ENCODE measurements around the gene NEURL4.

Gene NEURL4

DNA sequence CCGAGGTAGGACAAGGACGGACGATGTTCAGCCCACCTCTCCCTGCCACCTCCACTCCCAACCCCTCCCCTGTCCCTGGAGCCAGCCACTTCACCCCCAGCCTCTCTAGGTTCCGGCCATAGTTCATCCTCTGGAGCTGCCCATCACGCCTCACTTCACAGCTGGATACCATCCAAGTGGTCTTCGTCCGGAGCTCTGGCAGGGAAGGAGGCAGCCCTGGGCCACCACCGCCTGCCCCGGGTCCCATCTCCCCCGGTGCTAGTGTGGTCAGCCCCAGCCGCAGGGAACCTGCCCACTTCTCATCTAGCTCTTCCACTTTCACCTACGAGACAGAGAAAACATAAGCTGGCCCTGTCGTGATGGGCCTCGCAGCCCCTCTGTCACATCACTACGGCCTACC, 7.7 kb downstream of the NEURL4 start:
- no peak for DNase-seq

DNA sequence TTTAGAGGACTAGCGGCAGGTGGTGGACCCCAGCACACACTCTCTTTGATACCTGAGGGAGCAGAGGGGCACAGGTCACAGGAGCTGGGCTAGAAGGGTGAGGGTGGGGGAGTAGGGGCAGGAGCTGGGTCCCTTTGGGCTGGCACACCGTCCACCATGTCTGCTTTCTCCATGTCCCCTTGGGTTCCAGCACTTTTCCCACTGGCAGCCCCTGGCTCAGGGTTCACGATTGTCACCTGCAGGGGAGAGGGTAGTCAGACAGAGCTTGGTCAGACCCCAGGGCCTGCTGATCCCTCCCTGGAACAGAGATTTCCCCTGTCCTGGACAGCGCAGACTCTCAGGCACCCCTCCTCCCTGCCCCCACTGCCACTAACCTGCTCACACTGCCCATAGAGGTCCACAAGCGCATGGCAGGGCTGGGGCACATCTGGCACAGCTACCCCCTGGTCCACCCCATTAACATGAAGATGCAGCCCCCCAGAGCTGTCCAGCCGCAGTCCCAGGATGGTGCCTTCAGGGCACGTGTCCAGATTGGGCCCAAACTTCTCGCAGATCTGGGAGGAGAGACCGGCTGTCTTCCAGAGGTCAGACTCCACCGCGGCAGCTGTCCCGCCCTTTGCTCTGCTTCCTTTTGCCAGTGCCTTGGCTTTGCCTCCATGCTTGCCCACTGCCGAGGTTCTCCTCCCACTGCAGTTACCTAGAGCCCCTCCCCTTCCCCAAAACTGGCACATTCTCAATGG, 10.8 kb downstream of the NEURL4 start:
- no peak for DNase-seq

DNA sequence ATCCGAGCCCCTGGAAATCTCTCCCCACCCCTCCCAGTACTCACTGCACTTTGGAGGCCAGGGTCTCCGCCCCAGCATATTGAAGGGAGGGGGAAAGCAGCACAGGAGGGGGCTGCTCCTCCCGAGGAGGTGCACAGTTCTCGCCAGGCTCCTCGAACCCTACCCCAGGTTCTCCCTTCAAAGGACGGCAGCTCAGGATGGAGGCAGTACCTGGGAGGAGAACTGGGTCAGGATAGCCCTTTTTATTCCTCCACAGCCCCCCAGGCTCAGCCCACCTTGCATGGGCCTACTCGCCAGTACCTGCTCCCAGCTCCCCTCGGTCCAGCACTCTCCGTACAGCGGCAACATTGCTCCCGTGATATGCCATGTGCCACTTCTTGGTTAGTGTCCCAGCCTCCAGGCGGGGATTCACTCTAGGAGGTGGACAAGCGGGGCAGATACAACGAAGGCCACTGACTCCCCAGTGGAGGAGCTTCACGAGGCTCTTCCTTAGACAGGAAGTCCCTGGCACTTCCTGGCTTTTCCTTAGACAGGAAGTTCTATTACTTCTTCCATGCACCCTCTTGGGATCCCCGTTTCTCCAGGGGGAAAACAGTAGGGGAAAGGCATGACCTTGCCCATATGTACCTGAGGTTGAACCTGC, 11.9 kb downstream of the NEURL4 start:
- no peak for DNase-seq

DNA sequence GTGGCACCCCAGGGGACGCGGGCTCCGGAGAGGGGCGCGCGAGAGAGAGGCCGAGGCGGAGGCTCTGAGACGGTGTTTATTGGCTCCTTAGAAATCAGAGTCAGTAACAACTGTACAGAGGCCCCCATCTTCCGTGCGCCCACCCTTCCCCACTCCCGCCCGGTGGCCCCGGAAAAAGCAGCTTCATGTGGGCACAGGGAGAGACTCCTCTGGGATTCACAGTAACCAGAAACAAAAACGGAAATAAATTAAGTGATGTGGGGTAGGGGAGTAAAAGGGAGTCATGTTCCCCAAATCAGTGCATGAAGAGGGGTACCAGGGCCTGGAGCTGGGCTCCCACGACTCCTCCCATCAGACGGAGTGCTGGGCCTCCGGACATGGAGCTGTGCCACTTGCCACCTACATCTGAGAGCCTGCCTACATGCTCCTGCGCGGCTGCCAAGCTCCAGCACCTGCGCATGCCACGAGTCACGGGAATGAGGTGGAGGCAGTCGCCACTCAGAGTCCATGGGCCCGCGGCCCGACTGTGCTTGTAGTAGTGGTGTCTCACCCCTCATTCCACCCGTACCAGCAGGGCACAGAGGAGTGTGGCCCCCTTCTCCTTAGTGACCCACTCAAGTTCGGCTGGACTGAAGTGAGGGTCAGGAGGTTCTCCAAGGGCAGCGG, 13.4 kb downstream of the NEURL4 start:
- no peak for DNase-seq

DNA sequence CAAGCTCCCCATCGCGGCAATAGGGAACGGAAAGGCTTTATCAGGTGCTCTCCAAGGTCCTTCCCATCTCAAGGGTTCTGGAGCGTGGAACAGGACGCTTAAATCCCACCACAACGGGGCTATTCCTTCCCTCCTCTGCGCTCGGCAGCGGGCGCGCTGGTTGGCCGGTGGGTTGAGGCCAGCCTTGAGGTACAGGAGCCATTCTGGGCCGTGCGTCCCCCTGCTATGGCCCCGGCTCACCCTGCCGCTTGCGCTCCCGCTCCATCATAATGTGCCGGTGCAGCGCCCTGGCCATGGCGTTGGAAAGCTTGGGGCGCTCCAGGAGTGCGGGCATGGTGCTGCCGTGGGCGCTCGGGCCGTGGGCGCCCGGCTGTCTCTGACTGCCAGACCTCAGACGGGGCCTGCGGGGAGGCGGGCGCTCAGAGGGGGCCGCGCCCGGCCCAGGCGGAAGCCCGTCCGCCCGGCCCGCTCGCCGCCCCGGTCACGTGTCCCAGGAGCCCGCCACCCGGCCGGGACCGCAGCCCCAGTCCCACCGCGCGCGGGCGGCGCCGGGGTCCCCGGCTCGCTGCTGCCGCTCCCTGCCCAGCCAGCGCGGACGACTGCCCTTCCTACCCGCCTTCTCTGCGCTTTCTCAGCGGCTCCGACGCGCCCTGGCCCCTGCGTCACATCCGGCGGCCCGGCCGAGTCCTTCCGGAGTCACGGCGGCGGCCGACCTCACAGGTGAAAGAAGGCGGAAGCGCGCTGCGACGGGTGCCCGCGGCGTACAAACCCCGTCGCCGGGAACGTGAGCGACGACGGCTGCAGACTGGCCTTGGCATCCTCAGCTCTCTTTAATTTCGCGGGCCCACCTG, 14.2 kb downstream of the NEURL4 start, which contains the start of gene GPS2:
Gene GPS2 (minus strand): TSS at position 642 of the 851 bp plus-strand sequence. CDS start 308 bp downstream, at position 334.
- DNase-seq: peak; percentile 92 to 93

DNA sequence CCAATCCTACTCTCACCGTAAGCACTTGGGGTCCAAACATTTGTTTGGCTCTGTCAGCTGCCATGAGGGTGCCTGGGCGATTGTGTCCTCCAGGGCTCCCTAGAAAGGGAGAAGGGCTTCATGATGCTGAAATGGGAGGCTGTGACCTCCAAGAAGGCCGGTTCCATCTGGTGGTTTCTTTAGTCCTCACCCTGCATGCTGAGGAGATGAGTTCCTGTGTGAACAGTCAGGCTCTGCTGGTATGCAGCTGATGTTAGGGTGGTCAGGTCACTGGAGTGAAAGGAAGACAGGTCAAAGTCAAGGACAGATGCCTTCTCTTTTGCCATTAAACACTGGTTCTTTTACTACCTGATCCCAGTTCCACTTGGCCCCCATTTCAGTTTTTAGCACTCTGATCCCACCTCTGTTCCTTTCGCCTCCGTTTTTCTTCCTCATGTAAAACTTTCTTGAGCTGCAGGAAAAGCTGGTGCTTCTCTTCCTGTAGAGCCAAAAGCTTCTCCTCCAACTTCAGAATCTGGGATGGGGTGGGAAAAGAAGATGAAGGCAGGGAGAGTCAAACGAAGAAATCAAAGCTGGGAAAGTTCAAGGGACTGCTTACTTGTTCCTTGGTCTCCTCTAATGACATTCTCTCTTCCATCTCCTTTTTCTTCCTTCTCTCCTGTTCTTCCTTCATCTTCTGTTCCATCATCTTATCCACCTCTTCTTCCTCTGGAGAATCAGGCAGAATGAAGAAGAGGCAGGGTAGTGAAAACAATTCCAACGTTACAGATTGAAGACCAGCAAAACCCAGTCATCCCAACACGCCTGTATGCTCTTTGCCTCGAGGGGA, 15.0 kb downstream of the NEURL4 start:
- no peak for DNase-seq

DNA sequence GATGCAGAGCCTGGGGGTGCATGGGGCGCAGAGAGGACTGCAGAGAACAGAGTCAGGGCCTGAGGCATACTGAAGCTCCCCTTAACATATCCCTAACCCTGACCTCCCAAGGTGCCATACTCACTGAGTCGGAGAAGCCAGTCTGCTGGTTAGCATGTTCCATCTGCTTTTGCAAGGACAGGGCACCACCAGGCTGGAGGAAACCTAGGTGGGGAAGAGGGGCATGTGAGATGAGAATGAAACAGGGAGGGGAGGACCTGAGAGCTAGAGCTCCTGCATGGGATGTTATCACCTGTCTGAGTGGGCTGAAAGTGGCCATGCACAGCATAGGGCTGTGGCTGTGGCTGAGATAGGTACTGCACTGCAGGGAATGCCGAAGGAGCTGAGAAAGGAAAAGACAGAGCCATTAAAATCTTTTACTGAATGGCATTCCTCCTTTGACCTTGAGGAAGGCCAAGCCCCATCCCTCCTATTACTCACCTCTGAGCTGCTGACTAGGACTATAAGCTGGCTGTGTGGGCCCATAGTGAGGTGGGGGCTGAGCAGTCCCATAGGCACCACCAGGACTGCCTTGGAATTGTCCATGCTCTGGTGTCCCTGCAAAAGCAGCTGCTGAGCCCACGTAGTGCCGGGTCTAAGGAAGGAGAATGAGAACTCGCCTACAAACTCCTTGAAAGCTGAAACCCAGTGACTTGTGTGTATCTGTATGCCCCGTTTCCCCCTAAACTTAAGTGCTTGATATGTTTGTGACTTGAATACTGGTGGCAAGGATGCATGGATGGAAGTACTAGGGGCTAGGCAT, 15.8 kb downstream of the NEURL4 start:
- no peak for DNase-seq

DNA sequence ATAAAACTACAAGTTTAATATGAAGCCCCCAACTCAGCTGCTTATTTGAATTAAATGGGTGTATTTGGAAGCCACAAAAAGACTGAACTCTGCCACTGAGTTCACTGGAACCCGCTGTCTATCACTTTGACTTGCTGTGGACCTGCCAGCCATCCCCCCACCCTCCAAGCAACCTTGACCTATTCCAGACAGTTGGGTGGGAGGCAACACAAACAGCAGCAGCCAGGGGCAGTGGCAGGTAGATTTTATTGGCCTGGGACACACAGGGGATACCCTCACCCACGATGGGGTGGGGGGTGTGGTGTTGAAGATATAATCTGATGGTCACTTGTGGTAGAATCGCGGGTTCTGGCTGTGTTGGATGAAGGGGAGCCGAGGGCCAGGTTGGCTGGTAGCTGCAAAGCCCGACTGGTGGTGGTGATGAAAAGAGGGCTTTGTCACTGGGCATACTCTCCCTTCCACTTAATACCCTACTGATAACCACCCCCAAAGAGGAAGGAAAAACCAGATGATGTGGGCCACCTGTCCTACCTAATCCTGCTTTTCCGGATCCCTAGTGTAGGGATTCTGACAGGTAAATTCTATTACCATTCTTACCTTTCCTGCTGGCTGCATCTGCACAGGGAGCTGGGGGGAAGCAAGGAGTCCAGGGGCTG, 16.6 kb downstream of the NEURL4 start:
- no peak for DNase-seq

DNA sequence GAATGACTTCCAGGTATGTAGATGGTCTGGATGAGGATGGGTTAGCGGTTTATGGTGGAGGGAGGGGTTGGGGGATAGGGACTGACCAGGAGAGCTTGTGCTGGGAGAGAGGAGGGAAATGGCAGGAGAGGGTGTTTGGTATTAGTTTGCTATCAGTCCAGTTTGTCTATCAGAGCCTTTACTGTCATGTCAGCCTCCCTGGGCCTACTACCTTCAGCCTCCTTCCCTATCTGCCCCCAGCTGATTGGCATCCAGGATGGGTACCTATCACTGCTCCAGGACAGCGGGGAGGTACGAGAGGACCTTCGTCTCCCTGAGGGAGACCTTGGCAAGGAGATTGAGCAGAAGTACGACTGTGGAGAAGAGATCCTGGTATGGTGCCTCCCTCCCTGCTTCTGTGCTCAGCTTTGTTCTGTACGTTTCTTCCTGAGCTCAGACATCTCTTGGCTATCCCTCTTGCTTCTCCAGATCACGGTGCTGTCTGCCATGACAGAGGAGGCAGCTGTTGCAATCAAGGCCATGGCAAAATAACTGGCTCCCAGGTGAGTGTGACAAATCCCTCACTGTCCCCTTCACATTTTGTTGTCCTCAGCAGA, 17.9 kb downstream of the NEURL4 start:
- no peak for DNase-seq

DNA sequence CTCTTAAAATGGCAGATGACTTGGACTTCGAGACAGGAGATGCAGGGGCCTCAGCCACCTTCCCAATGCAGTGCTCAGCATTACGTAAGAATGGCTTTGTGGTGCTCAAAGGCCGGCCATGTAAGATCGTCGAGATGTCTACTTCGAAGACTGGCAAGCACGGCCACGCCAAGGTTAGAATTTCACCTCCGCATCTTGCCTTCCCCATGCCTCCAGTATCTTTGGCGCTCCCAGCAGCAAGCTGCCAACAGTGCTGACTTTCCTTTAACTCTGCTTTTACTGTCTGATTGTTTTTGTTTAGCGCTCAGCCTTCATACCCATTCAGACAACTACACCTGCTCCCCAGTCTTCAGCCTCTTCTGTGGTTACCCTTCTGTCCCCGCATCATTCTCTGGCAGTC, 19.5 kb downstream of the NEURL4 start:
- no peak for DNase-seq

DNA sequence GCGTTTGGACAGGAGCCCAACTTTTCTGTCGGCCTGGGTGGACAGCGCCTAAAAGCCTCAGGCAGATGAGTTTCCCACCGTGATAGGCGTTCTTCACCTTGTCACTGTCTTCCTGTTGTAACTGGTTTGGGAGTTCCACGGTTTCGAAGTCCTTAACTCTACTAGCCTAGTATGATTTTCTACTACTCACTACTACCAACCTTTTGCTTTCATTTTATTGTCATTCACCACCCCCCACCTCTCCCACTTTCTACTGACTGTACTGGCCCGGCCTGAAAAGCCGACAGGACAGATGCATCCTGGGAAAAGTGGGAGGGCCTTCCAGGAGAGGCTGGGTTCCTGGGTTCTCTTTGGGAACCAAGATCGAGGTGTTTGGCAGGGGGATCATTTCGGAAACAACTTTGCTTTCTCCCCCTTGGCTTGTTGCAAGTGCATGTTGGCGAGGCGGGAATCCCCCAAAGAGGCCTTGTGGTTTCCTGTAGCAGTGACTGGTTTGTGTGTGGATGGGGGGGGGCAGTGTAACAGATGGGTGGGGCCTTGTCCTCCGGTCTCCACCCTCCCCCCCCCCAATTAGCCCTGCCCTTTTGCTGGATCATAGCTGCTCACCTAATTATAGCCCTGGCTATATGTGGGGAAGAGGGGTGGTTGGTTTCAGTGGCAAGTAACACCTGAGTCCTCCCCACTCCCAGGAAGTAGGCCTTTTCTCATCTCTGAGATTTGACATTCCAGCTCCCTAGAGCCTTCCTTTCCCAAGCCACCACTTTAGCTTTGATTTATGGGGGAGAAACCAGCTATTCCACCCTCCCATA, 20.3 kb downstream of the NEURL4 start:
- DNase-seq: peak; percentile 94 to 96

DNA sequence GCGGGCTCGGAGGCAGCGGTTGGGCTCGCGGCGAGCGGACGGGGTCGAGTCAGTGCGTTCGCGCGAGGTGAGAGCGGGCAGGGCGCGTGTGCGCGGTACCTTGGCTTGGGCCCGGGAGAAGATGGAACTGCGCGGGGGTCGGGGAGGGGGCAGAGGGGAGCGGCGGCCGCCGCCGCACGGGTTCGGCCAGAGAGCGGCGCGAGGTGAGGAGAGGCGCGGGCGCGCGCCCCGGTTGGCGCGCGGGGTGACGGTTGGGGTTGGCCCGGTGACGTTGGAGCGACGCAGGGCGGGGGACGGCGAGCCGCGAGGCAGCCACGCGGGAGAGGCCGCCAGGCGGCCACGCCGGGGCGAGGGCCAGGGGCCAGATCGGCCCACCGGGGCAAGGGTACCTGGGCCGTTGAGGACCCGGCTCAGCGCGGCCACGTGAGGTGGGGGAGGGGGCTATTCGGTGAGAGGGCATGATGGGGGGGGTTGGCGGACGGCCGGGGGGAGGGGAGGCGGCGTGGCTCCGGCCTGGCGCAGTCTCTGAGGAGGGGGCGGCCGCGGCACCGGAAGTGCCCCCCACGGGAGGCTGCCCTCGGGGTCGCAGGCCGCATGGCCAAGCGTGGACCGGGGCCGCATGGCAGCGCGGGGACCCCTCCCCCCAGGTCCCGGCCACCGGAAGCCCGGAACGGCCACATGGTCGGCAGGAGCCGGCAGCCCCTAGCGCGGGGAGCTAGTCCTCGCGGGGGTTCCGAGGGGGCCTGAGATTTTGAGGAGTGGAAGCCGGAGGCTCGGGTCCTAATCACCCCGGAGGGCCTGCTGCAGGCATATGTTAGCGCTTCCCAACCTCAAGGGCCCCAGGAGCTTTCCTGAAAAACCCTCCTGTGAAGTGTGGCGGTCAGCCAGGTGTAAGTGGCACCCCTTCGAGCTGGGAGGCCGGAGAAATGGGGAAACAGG, 21.2 kb downstream of the NEURL4 start:
- DNase-seq: peak in 1 of 2 donors; percentile 63

DNA sequence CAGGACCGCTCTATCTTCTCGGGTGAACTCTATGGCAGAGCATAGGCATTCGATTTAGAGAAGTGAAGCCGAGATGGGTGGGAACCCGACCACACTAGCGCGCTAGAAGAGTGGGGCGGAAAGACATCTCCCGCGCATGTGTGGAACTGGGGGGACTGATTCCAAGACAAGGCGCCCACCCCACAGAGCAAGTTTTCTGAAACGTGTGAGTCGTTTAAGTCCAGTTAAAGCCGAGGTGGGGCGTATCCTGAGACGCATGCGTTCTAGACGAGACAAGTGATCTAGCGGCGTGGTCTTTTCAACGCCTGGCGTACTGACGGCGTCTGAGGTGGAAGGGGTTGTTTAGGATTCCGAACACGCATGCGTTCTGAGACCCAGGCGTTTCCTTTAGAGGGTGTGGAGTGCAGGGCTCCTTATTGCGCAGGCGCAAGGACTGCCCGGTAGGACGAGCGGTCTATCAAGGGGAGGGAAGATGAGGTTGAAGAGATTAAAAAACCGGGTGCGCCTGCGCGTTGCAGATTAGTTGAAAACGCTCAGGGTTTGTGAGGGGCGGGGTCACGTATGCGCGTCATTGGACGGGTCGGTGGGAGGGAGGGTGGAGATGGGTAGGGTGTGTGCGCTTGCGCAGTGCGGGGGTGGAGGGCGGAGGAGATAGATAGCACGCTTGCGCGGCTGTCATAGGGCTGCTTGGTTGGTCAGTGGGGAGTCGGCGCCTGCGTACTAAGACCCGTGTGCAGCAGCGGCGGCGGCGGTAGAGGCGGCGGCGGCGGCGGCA, 22.0 kb downstream of the NEURL4 start, which contains the start of gene EIF5A:
Gene EIF5A (plus strand): TSS at position 718 of the 775 bp plus-strand sequence. CDS start 2,008 bp downstream, outside the sequence.
- peak; percentile 100 for DNase-seq

DNA sequence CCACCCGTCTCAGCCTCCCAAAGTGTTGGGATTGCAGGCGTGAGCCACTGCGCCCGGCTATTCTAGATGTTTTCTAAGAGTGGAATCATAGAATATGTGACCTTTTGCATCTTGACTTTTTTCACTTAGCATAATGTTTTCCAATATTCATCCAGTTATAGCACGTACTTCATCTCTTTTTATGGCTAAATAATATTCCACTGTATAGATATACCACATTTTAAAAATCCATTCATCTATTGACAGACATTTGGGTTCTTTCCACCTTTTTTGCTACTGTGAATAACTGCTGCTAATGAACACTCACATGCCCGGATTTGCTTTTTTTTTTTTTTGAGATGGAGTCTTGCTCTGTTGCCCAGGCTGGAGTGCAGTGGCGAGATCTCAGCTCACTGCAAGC, 25.0 kb downstream of the NEURL4 start:
- DNase-seq: no peak

DNA sequence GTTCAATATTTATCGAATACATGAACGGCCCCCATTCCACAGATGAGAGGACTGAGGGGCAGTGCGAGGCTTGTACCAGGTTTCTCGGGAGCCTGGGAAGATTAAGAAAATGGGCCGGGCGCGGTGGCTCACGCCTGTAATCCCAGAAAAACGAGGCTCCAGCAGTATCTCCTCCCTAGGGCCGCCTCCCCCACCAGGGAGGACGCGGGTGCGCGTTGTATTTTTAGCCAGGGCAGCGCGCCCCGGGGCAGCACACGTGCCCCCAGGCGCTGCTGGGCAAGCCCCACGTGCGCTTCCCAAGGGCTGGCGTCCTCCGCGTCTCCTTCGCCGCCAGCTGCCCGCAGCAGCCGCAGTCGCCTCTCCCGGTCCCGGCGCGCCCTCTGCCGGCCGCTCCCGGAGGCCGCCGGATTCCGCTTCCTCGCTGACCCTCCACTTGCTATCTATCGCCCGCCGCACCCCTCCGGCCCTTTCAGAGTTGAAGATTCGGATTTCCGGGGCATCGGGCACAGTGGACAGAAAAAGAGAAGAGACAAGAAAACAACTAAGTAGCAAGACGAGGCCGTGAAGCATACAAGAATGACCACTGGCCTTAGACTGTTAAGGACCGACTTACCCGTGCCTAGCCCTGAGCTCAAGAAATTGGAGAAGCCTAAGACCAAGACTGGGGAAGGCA, 32.8 kb downstream of the NEURL4 start:
- peak; percentile 70 to 71 for DNase-seq
